ENCODE data around the gene HMGXB3. TPM values are rescaled to one million over a fixed set of nuclear protein-coding genes. Genes with fewer than 3 reads are reported as not detected.

HMGXB3 gene
- total and polyA plus RNA-seq, 4 donors = 2.7 to 22.9 (median 11.0) TPM

- TF ChIP-seq ZBTB33 (IDR thresholded peaks at IDR 0.05) = no peak
- no peak for TF ChIP-seq HNF4G (IDR thresholded peaks at IDR 0.05)
- no peak for TF ChIP-seq GABPA (IDR thresholded peaks at IDR 0.05 in 1 of 2, conservative IDR thresholded peaks at IDR 0.05 in 1 of 2)
- TF ChIP-seq FOXA1 (IDR thresholded peaks at IDR 0.05) = no peak
- no peak for TF ChIP-seq NR2F2 (IDR thresholded peaks at IDR 0.05)
- TF ChIP-seq JUND (IDR thresholded peaks at IDR 0.05) = no peak
- TF ChIP-seq TAF1 (conservative IDR thresholded peaks at IDR 0.05) = no peak
These were observed 76.5 kb downstream of the HMGXB3 start (continued) for GRCh38 chr5:150077060-150077459.

- Histone ChIP-seq H3K36me3 (ENCODE audit: control insufficient read depth in 4 of 4, insufficient read depth in 3 of 4, low read depth in 1 of 4, low read length in 3 of 4) (peaks cover 0 to 3% (median 0%) of the 10 kb centered on the region in 4 donors), H3K27ac (ENCODE audit: low read depth in 1 of 2, low read length in 2 of 2) (no peak overlapping the region), H3K4me1 (ENCODE audit: control insufficient read depth in 4 of 4, insufficient read depth in 4 of 4, low read length in 3 of 4) (peaks cover 0 to 2% (median 0%) of the 10 kb centered on the region in 4 donors), H3K4me3 (ENCODE audit: low read depth in 1 of 3, low read length in 3 of 3) (no peak overlapping the region), H3K9ac (ENCODE audit: low read depth in 1 of 2, low read length in 2 of 2) (no peak overlapping the region), H3K9me3 (ENCODE audit: control insufficient read depth in 4 of 4, low read length in 3 of 4) (peaks cover 0 to 3% (median 0%) of the 10 kb centered on the region in 4 donors), H3K27me3 (ENCODE audit: control insufficient read depth in 4 of 4, insufficient read depth in 4 of 4, low read length in 3 of 4) (peaks cover 0 to 2% (median 0%) of the 10 kb centered on the region in 4 donors)
- TF ChIP-seq RXRA (IDR thresholded peaks at IDR 0.05) = no peak
- no peak for TF ChIP-seq YY1 (IDR thresholded peaks at IDR 0.05)
- TF ChIP-seq NR2F2 (IDR thresholded peaks at IDR 0.05) = no peak
- no peak for TF ChIP-seq HNF4G (IDR thresholded peaks at IDR 0.05)
- TF ChIP-seq GABPA (IDR thresholded peaks at IDR 0.05 in 1 of 2, conservative IDR thresholded peaks at IDR 0.05 in 1 of 2) = no peak
- TF ChIP-seq SP1 (IDR thresholded peaks at IDR 0.05) = no peak
- TF ChIP-seq RAD21 (IDR thresholded peaks at IDR 0.05) = no peak
- TF ChIP-seq ZBTB33 (IDR thresholded peaks at IDR 0.05) = no peak
- no peak for TF ChIP-seq REST (IDR thresholded peaks at IDR 0.05)
- TF ChIP-seq EGR1 (IDR thresholded peaks at IDR 0.05; ENCODE audit: low read depth in 2 of 2) = no peak
- TF ChIP-seq FOXA1 (IDR thresholded peaks at IDR 0.05) = no peak
- DNase-seq (ENCODE audit: low spot score) = peak; percentile 26
- WGBS = 86% methylated on average over 8 of the region's 8 CpGs
These were observed 77.7 kb downstream of the HMGXB3 start for GRCh38 chr5:150077996-150078801.
